Hepatocyte (in vitro differentiated cells): ENCODE results near the gene KLHL12.
"Not testable (repeated sequence)": the region's sequence is repeated elsewhere in the genome, so short reads cannot be mapped to it uniquely, and the experiment has no call there.

Experiments used
- CTCF ChIP-seq: fragments of 200-600 bp; sonication (generic); IDR thresholded peaks from 2 replicates; pipeline ENCODE4 v1.5.1; 2016; ENCODE audit warnings: antibody characterized with exemption, mild to moderate bottlenecking; ENCODE audit not compliant: poor library complexity
- EZH2 ChIP-seq: fragments of 200-600 bp; sonication (generic); IDR thresholded peaks from 2 replicates; pipeline ENCODE4 v1.6.1; 2016; ENCODE audit warnings: antibody characterized with exemption, mild to moderate bottlenecking, borderline replicate concordance

GRCh38 chr1:202936409-202936808, 9.4 kb upstream of the KLHL12 start:
- not testable (repeated sequence) for TF ChIP-seq CTCF, EZH2
